A549 (cell line): ENCODE results near the gene UBE2N. TPM values are rescaled to one million over a fixed set of nuclear protein-coding genes. Genes with fewer than 3 reads are reported as not detected.
"Not testable (repeated sequence)": the region's sequence is repeated elsewhere in the genome, so short reads cannot be mapped to it uniquely, and the experiment has no call there.

Source experiments
- ATAC-seq, 2 experiments: fragments of 200-7000 bp in 1 of 2; fragments of >200 bp in 1 of 2; cut with Nextera tagmentation in 1 of 2; cut with Tn5 transposase in 1 of 2; 3 replicates each; pipeline versions ENCODE4 v1.8.0 to v1.9.1; 2018 to 2020; ENCODE audit warnings: mild to moderate bottlenecking in 1 of 2, moderate library complexity in 1 of 2
- CTCF ChIA-PET: fragments of 300-600 bp; sonication (Branson Sonifier 250); formaldehyde crosslinking; extraction: SDS; loops from one replicate; lab custom pipeline; 2021; ENCODE audit warnings: antibody characterized with exemption, inconsistent platforms; lab: Yijun Ruan, JAX
- POLR2A ChIA-PET: fragments of 350-600 bp; formaldehyde crosslinking; extraction: SDS; loops from one replicate; lab custom pipeline; 2021; ENCODE audit warnings: antibody characterized with exemption, inconsistent platforms; lab: Yijun Ruan, JAX
- DNase-seq, 2 experiments: peaks; one replicate each; pipeline versions ENCODE4 v3.0.0 to v3.0.0-alpha.2; 2011 to 2016; ENCODE audit warnings: low read depth in 1 of 2, low spot score in 1 of 2
- FAIRE-seq: peaks from 2 replicates; lab custom pipeline; 2011; peaks lifted over from hg19 to GRCh38; lab: Jason Lieb, UNC
- H3K27ac ChIP-seq, 2 experiments: fragments of >200 bp; sonication (Bioruptor Twin); formaldehyde crosslinking; 3 replicates each; pipeline ENCODE4 v1.5.1; 2016 to 2017
- H3K4me1 ChIP-seq: fragments of >200 bp; sonication (Bioruptor Twin); formaldehyde crosslinking; 3 replicates; pipeline ENCODE4 v1.6.1; 2016
- H3K4me2 ChIP-seq: fragments of >200 bp; sonication (Bioruptor Twin); formaldehyde crosslinking; 3 replicates; pipeline ENCODE4 v1.6.1; 2016
- H3K4me3 ChIP-seq: fragments of >200 bp; sonication (Bioruptor Twin); formaldehyde crosslinking; 3 replicates; pipeline ENCODE4 v1.5.1; 2016
- H3K9me3 ChIP-seq: fragments of >200 bp; sonication (Bioruptor Twin); formaldehyde crosslinking; 3 replicates; pipeline ENCODE4 v1.6.1; 2016
- ATOH8 ChIP-seq: fragments of 250-450 bp; sonication (Bioruptor Pico); IDR thresholded peaks from 2 replicates; pipeline ENCODE4 v1.5.0; 2020; ENCODE audit warnings: low read depth, mild to moderate bottlenecking, moderate library complexity
- BCL3 ChIP-seq: fragments of >200 bp; sonication (Bioruptor Twin); formaldehyde crosslinking; IDR thresholded peaks from 3 replicates; pipeline ENCODE4 v1.6.1; 2016
- BHLHE40 ChIP-seq: IDR thresholded peaks from 2 replicates; pipeline ENCODE4 v1.6.1; 2012; ENCODE audit warnings: low read depth, low read length, inconsistent platforms
- CHD4 ChIP-seq: fragments of 200-600 bp; sonication (generic); IDR thresholded peaks from 2 replicates; pipeline ENCODE4 v1.6.1; 2016; ENCODE audit warnings: antibody characterized with exemption, mild to moderate bottlenecking, borderline replicate concordance
- FOSL2 ChIP-seq, 2 experiments: fragments of 450-650 bp in 1 of 2; fragments of >200 bp in 1 of 2; sonication (Bioruptor Twin) in 1 of 2; formaldehyde crosslinking; IDR thresholded peaks; 2 replicates each; pipeline versions ENCODE4 v1.5.0 to v1.6.1; 2016 to 2020; ENCODE audit warnings: mild to moderate bottlenecking in 1 of 2, moderate library complexity in 1 of 2
- FOXS1 ChIP-seq: fragments of 250-450 bp; sonication (Bioruptor Pico); IDR thresholded peaks from 2 replicates; pipeline ENCODE4 v1.5.0; 2020; ENCODE audit warnings: mild to moderate bottlenecking, moderate library complexity
- JUNB ChIP-seq: fragments of >200 bp; sonication (Bioruptor Twin); formaldehyde crosslinking; IDR thresholded peaks from 2 replicates; pipeline ENCODE4 v1.6.1; 2016
- KDM1A ChIP-seq: fragments of 200-600 bp; sonication (generic); IDR thresholded peaks from 2 replicates; pipeline ENCODE4 v1.6.1; 2016; ENCODE audit warnings: low read depth, mild to moderate bottlenecking
- KDM5A ChIP-seq: fragments of 200-600 bp; sonication (generic); IDR thresholded peaks from 2 replicates; pipeline ENCODE4 v1.6.1; 2016; ENCODE audit warnings: antibody characterized with exemption, mild to moderate bottlenecking
- MYC ChIP-seq: IDR thresholded peaks from 2 replicates; pipeline ENCODE4 v1.6.1; 2012; ENCODE audit warnings: mild to moderate bottlenecking, inconsistent platforms, low read length, improper control_type of control experiment, borderline replicate concordance
- NR3C1 ChIP-seq: fragments of >200 bp; sonication (Bioruptor Twin); formaldehyde crosslinking; IDR thresholded peaks from 3 replicates; pipeline ENCODE4 v1.6.1; 2017
- POLR2AphosphoS2 ChIP-seq: conservative IDR thresholded peaks from 2 replicates; pipeline ENCODE4 v1.6.1; 2012; ENCODE audit warnings: low read length, improper control_type of control experiment, inconsistent platforms
- RAD21 ChIP-seq, 2 experiments: fragments of >200 bp in 1 of 2; sonication (Bioruptor Twin) in 1 of 2; formaldehyde crosslinking in 1 of 2; IDR thresholded peaks in 1 of 2; conservative IDR thresholded peaks in 1 of 2; 2 replicates in 1 of 2; 3 replicates in 1 of 2; pipeline ENCODE4 v1.6.1; 2012 to 2018; ENCODE audit warnings: inconsistent platforms in 1 of 2
- REST ChIP-seq: fragments of 200-600 bp; sonication (generic); IDR thresholded peaks from 2 replicates; pipeline ENCODE4 v1.6.1; 2016; ENCODE audit warnings: antibody characterized with exemption, mild to moderate bottlenecking, moderate library complexity
- RFX5 ChIP-seq: fragments of 450-650 bp; IDR thresholded peaks from 2 replicates; pipeline ENCODE4 v1.7.1; 2014; ENCODE audit warnings: antibody characterized with exemption, mild to moderate bottlenecking, moderate library complexity
- TFCP2L1 ChIP-seq: fragments of 250-450 bp; sonication (Bioruptor Pico); IDR thresholded peaks from 2 replicates; pipeline ENCODE4 v1.5.0; 2021; ENCODE audit warnings: mild to moderate bottlenecking
- WGBS: methylation state at CpG from one replicate; pipeline ENCODE4 v1.1.6; 2017; ENCODE audit errors: missing lambda C conversion rate; 5-methylcytosine and 5-hydroxymethylcytosine counted together
- polyA plus RNA-seq, 4 experiments: library from polyadenylated mRNA; depleted of rRNA in 3 of 4; stranded (reverse); fragments of >200 nt; fragmentation: RNase III in 1 of 4; extraction: RNeasy Plus Mini Kit Qiagen cat#74134 plus additional on column Dnase treatment in 1 of 4; gene quantifications; 2 replicates in 3 of 4; 3 replicates in 1 of 4; pipeline ENCODE4 v1.2.3, GENCODE V29; 2011 to 2017
- TF ChIP-seq, protein P1 (sequence below): fragments of 150-350 bp; IDR thresholded peaks from 2 replicates; pipeline ENCODE4 v1.6.1; 2014; ENCODE audit warnings: low read depth, mild to moderate bottlenecking, low read length
- TF ChIP-seq, protein P2 (sequence below): IDR thresholded peaks from 2 replicates; pipeline ENCODE4 v1.6.1; 2012; ENCODE audit warnings: low read depth, borderline replicate concordance
- TF ChIP-seq, protein P3 (sequence below): fragments of 250-450 bp; sonication (Bioruptor Pico); IDR thresholded peaks from 2 replicates; pipeline ENCODE4 v1.5.0; 2021; ENCODE audit warnings: mild to moderate bottlenecking, moderate library complexity, borderline replicate concordance

UBE2N gene
- polyA plus RNA-seq, 2 of the 4 experiments (the other 2 are of a cell fraction) = 160 to 168 TPM

DNA sequence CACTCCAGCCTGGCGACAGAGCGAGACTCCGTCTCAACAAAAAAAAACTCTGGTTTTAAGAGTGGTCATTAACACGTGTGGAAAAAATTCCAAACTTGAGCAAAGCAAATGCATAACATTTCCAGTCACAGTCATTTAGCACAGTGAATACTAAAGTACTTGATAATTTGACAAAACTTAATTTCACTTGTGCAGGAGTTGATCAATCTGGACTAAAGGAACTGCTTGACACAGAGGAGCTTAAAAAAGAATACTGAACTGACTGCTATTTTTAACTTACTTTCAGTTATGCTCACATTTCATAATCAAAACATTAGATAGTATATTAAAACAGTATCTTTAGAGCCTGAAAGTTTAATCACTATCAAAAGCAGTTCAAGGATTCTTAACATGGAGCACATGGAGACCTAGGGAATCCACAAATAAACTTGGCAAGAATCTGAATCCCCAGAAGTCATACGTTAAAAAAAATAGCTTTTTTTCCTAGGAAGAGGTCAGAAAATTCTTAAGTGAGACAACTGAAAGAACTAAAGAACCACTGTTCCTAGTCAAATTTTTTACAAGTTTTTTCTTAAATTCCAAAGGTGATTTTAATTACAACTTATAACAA is 7.4 kb downstream of the UBE2N start:
- FAIRE-seq (no peak), DNase-seq (no peak), ATAC-seq (no peak)
- Histone ChIP-seq H3K27ac (no peak overlapping the region), H3K4me1 (peaks cover 33% of the 10 kb centered on the region), H3K4me2 (no peak overlapping the region), H3K9me3 (no peaks in the 10 kb centered on the region)
- CTCF ChIA-PET = interaction anchor here (0.8 to 1.6 kb wide), 2 partner anchors 15 to 33 kb away, joined by 3 to 8 read pairs; no protein-coding TSS in a partner anchor
- WGBS = 88% methylated on average over 5 of the region's 5 CpGs
- TF ChIP-seq CHD4 = no peak
- TF ChIP-seq, protein P1, sequence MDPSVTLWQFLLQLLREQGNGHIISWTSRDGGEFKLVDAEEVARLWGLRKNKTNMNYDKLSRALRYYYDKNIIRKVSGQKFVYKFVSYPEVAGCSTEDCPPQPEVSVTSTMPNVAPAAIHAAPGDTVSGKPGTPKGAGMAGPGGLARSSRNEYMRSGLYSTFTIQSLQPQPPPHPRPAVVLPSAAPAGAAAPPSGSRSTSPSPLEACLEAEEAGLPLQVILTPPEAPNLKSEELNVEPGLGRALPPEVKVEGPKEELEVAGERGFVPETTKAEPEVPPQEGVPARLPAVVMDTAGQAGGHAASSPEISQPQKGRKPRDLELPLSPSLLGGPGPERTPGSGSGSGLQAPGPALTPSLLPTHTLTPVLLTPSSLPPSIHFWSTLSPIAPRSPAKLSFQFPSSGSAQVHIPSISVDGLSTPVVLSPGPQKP = no peak
- no peak for TF ChIP-seq KDM5A
- TF ChIP-seq BHLHE40 = no peak
- no peak for TF ChIP-seq FOSL2 (IDR thresholded peaks at IDR 0.05)
- no peak for TF ChIP-seq FOSL2 (CRISPR knock-in tag; IDR thresholded peaks at IDR 0.05)
- TF ChIP-seq REST = no peak
- TF ChIP-seq, protein P2, sequence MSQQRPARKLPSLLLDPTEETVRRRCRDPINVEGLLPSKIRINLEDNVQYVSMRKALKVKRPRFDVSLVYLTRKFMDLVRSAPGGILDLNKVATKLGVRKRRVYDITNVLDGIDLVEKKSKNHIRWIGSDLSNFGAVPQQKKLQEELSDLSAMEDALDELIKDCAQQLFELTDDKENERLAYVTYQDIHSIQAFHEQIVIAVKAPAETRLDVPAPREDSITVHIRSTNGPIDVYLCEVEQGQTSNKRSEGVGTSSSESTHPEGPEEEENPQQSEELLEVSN = no peak
- TF ChIP-seq, protein P3, sequence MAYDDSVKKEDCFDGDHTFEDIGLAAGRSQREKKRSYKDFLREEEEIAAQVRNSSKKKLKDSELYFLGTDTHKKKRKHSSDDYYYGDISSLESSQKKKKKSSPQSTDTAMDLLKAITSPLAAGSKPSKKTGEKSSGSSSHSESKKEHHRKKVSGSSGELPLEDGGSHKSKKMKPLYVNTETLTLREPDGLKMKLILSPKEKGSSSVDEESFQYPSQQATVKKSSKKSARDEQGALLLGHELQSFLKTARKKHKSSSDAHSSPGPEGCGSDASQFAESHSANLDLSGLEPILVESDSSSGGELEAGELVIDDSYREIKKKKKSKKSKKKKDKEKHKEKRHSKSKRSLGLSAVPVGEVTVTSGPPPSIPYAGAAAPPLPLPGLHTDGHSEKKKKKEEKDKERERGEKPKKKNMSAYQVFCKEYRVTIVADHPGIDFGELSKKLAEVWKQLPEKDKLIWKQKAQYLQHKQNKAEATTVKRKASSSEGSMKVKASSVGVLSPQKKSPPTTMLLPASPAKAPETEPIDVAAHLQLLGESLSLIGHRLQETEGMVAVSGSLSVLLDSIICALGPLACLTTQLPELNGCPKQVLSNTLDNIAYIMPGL (CRISPR knock-in tag) = no peak
- no peak for TF ChIP-seq KDM1A
- TF ChIP-seq RAD21 (conservative IDR thresholded peaks at IDR 0.05 in 1 of 2, IDR thresholded peaks at IDR 0.05 in 1 of 2) = no peak
- no peak for TF ChIP-seq RFX5
- TF ChIP-seq JUNB = no peak
- TF ChIP-seq TFCP2L1 = no peak
- no peak for TF ChIP-seq FOXS1
- no peak for TF ChIP-seq MYC
- TF ChIP-seq POLR2AphosphoS2 = no peak
- TF ChIP-seq BCL3 = no peak
- no peak for TF ChIP-seq ATOH8 (CRISPR knock-in tag)
- TF ChIP-seq NR3C1 = no peak
- TF ChIP-seq, all 56 proteins: peak for 0
- POLR2A ChIA-PET = no interaction called here
- H3K4me3 ChIP-seq = no peak overlapping the region

- peaks cover 36% of the 10 kb centered on the region for H3K4me1 ChIP-seq
- H3K9me3 ChIP-seq, ATAC-seq, DNase-seq, H3K4me2 ChIP-seq, H3K4me3 ChIP-seq, POLR2A ChIA-PET, H3K27ac ChIP-seq, FAIRE-seq: not testable (repeated sequence)
- CTCF ChIA-PET = interaction anchor here (1.3 to 2.0 kb wide), 4 partner anchors 12 to 670 kb away, joined by 3 to 7 read pairs (median 4); no protein-coding TSS in a partner anchor
- WGBS = 98% methylated on average over 6 of the region's 6 CpGs
Observed at GRCh38 chr12:93432031-93432430, 9.7 kb downstream of the UBE2N start.
